Measurements from ENCODE around the gene PLPP7.

DNA sequence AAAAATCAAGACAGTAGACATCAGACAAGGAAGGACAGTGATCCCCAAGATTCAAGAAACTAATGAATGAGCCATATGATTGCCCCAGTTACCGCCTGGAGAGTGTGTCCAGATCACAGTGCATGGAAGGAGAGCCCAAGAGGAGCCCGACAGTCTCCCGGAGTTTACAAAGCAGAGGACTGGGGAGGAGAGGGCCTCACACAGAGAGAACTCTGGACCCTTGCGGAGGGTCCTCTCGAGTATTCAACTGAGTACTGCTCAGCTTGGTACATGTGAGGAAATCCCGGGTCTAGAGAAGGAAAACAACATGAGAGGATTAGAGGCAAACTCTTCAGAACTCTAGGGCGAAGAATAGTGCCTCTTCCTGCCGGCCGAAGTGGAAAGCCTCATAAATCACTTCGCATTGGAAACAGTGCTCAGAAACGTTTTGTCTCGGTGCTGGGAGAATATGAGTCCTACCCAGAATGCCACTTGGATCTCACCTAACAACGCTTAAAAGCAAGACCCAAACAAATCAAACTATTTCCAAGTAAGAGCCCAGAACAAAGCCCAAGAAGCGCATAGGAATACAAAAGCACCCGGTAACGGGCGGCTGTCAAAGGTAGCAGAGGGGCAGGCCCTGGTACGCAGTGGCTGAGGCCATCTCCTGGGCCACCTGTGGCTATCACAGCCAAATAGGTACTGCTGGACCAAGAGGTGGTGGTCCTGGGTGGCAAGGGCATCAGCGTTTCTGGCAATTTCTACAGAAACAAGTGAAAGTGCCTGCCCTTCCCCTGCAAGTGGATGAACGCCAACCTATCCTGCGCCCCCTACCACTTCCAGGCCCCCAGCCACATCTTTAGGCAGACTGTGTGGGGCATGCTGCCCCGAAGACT lies 49.2 kb upstream of the PLPP7 start:
- TF ChIP-seq POLR2AphosphoS5 (IDR thresholded peaks at IDR 0.05; ENCODE audit: low read depth, low read length) (no peak), GABPA (IDR thresholded peaks at IDR 0.05; ENCODE audit: low read depth) (no peak), RCOR1 (IDR thresholded peaks at IDR 0.05; ENCODE audit: low read length) (no peak), EP300 (IDR thresholded peaks at IDR 0.05; ENCODE audit: borderline replicate concordance in 1 of 2, low read depth in 1 of 2, low read length in 1 of 2) (no peak), CHD2 (IDR thresholded peaks at IDR 0.05; ENCODE audit: low read length, partially characterized antibody) (no peak)
- TF ChIP-seq, protein P1, sequence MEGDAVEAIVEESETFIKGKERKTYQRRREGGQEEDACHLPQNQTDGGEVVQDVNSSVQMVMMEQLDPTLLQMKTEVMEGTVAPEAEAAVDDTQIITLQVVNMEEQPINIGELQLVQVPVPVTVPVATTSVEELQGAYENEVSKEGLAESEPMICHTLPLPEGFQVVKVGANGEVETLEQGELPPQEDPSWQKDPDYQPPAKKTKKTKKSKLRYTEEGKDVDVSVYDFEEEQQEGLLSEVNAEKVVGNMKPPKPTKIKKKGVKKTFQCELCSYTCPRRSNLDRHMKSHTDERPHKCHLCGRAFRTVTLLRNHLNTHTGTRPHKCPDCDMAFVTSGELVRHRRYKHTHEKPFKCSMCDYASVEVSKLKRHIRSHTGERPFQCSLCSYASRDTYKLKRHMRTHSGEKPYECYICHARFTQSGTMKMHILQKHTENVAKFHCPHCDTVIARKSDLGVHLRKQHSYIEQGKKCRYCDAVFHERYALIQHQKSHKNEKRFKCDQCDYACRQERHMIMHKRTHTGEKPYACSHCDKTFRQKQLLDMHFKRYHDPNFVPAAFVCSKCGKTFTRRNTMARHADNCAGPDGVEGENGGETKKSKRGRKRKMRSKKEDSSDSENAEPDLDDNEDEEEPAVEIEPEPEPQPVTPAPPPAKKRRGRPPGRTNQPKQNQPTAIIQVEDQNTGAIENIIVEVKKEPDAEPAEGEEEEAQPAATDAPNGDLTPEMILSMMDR (IDR thresholded peaks at IDR 0.05) = no peak

Data from SK-N-SH (cell line).